HG02938 (cell line): ENCODE data around the gene CHST11.
"Not testable (repeated sequence)": the region's sequence is repeated elsewhere in the genome, so short reads cannot be mapped to it uniquely, and the experiment has no call there.

ENCODE experiments used
- ATAC-seq: cut with Tn5 transposase; IDR thresholded peaks from one replicate; pipeline ENCODE4 v1.9.1; 2021; ENCODE audit warnings: mild to moderate bottlenecking, moderate library complexity; ENCODE audit not compliant: unreplicated experiment

Gene CHST11

DNA sequence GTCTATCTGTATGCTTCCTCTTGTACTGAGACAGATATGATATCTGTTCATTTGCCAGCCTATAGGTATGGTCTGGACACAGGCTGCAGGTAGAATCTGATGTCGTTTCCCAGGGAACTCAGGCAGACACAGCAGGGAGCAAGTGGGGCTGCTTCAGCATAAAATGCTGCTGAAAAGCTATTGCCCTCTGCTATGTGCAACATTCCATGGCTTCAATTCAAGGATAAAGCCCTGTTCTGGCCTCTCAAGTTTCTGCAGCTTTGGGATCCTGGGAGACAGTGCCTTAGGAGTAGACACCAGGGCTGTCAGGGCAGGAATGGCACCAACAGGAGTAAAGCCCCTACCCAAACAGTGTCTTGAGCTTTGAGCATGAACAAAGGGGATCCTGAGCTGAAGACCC lies 327.8 kb downstream of the CHST11 start:
- no peak for ATAC-seq

DNA sequence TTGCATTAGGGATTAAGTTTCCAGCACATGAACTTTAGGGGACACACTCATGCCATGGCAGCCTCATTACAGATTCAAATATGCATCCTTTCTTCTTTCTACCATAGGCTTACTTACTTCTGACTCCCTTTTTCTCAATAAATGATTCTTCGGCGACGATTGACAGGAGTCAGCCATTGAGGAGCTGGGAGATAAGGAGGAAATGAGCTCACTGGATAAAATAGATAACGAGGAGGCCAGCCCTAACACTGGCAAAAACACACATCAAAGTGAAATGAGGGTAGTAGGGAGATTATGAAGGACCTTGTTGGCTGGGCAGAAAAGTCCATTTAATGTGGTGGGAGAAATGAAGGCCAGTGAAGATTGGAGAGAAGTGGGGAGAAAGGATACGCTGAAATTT lies 329.1 kb downstream of the CHST11 start:
- no peak for ATAC-seq

DNA sequence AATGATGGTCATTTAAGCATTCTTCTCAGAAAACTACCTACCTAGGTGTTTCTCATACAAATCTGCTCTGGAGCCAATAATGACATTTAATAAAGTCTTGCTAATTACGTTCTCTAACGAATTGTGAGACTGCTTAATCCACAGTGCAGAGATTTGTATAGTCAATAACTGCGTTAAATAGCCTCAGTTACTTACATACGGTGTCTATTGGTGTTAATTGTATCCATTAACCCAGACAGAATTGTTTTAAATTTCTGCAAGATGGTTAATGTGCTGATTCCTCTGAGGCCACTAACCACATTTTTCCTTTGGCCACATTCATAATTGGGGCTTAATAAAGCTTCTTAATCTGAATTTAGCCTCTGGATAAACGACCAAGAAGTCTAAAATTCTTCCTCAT lies 329.6 kb downstream of the CHST11 start:
- no peak for ATAC-seq

DNA sequence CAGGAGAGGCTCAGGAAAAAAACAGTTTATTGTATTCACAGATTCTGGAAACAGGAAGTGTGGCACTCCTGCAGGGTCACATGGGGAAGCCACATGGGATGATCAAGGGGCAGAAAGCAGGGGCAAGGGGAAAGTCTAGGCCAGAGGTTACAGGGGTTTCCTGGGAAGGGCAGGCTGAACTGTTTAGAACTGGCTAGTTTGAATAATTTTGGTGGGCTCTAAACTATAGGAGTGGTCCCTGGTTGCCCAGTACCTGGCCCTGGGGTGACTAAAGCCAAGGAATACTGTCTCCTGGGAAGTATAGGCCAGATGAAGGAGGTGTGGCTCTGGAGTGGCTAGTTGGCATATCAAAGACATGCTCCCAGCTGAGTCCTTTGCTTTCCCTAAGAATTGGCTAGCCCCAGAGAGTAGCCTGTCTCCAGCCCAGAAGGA lies 332.1 kb downstream of the CHST11 start:
- no peak for ATAC-seq

DNA sequence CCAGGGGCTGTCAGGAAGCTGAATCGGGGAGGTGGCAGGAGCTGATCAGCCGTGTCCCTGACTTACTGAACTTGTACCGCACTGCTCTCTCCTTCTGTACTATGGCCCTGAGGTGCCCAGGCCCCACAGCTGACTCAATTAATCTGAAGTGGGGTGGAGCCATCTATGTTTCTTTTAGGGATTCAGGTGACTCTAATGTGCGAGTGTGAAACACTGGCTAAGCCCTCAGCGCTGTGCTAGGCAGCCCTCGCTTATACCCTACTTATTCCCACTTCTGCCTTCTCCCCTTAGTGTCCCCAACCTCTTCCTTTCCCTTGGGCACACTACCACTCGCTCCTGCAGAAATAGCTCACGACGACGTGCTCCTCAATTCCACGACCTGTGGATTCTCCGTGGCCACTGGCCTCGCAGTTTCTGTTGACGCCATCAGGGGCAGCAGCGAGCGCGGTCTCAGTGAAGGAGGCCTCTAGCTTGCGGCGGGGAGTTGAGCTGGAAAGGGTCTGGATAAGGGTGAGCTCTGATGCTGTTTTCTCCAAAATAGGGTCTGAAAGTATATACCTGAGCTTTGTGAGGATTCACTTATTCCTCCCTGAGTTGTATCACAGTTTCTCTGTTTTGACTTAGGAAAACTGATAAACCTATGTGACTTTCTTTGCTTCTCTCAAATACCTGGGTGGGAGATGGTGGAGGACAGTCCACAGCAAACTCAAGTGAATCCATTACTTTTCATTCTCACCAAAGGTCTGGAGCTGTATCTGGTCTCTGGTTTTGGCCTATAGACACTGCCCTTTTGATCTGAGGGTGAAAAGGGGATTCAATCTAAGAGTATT lies 333.8 kb downstream of the CHST11 start:
- no peak for ATAC-seq

DNA sequence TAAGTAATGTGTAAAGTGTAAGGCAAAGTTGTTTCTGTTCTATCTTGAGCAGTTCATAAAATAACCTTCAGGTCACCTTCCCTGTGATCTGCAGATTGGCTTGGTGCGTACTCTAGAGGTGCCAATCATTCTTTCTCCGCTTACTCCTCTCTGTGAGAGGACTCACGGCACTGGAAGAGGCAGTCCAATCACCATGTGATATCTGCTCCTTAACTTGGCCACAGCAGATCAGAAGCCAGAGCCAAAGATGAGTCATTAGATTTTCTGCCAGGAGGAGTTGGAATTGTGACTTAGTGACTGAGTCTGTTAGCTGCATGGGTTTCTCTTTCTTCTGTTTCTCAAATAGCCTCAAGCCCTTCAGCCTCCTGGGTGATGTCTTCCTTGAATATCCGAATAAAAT lies 335.8 kb downstream of the CHST11 start:
- ATAC-seq, result no peak

DNA sequence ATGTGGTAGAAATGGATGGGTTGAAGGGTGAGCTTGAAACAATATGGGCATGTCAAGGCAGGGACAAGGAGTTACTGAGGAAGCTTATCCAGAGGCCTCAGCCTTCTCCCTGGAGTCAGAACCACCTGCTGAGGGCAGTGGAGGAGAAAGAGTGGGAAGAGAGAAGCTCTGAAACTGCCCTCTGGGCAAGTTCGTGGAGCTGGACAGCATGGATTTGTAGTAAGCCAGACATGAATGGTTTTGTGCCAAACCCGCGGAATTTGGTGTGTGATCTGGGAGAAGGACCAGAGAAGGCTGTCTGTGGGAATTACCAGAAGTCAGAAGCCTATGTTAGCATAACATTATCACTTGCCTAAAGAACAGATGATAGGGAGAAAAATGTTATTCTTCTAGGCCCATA lies 336.5 kb downstream of the CHST11 start:
- no peak for ATAC-seq

DNA sequence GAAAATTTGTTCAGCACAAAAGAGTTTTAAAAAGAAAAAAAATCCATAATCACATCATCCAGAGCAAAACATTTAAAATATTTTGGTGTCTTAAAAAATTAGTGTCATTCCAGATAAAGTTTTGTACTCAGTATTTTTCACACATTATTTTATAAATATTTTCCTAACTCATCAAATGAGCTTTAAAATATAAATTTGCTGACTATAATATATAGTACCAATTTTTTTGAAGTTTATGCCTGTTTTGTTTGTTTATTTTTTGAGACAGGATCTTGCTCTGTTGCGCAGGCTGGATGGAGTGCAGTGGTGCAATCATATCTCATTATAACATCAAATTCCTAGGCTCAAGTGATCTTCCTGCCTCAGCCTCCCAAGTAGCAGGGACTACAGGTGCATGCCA lies 337.2 kb downstream of the CHST11 start:
- ATAC-seq, result no peak

DNA sequence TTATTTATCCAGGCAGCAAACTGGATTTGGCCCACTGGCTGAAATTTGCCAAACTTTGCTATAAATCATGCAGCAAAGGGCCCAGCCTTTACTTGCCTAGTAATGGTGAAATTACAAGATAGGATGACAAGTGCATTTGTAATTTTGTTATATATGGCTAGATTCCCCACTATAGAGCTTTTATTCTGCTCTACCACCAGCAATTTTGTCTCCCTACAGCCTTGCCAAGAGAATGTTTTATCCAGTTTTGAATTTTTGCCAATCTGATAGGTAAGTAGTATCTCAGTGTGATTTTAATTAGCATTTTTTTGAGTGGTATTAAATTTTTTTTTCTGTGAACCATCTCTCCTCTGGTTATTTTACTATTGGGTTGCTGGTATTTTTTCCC lies 339.7 kb downstream of the CHST11 start:
- no peak for ATAC-seq

DNA sequence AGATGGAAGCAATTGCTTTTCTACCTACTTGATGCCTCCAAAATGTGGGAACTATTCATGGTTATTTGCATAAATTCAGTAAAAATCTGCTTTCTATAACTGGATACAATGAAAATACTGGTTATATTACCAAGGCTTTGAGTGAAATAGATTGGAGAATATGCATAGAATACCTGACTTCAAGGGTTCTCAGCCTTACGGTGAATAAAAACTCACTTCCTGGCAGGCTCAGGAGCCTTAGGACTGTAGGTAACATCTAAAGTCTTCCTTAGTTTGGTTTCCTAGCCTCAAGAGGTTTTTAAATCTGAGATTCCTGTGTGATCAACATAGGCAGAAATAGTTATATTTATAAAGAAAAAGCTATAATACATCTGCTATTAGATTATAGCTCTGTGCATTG lies 342.7 kb downstream of the CHST11 start:
- no peak for ATAC-seq

DNA sequence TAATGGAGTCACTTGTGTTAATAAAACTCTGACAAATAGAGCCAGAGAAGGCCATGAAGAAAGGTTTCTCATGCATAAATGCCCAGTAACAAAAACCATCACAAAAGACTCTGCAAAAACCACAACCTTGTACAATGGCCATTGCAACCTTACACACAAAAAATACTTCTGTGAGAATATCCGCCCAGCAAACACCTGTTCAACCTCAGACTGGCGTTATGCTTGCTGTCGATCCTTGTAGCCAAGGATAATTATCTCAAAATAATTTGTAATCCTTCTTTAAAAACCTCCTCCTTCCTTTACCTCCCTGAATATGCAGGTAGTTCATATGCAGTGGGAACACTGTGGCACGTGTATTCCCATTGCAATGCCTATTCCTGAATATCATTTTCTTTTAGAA lies 344.3 kb downstream of the CHST11 start:
- ATAC-seq, result no peak

DNA sequence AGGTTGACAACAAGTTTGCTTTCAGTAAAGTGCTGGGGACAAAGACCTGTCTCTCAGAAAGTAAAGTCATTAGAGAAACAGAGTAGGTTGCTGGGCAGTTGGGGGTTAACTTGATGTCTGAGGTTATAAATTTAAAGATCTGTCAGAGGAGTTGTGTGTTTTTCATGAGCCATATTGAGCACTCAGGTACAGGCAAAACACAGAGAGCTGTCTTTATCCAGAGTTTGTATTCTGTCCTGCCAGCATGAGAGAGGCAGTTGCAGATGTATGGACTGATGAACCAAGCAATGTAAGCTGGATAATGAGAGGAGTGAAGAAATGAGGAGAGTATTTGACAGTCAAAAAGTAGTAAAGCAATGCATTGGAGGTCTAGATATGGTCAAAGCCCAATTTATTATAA lies 344.7 kb downstream of the CHST11 start:
- ATAC-seq, result no peak

DNA sequence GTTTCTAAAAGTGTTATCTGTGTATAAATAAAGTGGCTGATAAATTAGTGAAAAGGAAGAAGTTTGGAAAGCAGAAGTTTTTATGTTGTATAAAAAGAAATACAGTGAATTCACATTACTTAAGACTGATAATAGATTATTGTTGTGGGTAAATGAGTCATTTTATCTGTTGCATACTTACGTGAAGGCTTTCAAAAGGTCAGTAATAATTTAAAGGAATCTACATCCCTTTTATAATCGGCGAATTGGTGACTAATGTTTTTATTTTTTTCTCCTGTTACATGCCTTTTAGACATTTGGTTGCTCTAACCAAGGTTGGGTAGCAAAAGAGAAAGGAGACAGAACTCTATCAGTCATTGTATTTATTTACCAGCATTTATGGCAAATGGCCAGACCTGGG lies 345.5 kb downstream of the CHST11 start:
- no peak for ATAC-seq

DNA sequence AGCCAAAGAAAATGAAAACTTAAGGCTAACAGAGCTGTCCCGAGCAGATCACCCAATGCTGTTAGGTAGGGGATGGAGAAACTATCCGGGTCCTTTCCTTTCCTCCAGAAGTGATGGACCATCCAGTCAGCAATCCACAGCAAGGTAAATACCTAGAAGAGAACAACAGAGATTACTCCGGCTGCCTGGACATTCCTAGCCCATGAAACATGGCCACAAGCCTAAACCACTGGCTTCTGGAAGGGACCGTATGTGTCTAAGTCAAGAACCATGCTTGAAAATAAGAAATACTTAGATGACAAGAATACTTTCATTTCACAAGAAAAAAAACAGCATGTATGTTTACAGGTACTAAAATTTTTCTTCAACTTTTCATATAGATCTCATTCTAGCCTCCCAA lies 348.4 kb downstream of the CHST11 start:
- ATAC-seq, result no peak

DNA sequence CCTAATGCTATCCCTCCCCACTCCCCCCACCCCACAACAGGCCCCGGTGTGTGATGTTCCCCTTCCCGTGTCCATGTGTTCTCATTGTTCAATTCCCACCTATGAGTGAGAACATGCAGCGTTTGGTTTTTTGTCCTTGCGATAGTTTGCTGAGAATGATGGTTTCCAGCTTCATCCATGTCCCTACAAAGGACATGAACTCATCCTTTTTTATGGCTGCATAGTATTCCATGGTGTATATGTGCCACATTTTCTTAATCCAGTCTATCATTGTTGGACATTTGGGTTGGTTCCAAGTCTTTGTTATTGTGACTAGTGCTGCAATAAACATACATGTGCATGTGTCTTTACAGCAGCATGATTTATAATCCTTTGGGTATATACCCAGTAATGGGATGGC lies 349.4 kb downstream of the CHST11 start:
- ATAC-seq, result not testable (repeated sequence)

DNA sequence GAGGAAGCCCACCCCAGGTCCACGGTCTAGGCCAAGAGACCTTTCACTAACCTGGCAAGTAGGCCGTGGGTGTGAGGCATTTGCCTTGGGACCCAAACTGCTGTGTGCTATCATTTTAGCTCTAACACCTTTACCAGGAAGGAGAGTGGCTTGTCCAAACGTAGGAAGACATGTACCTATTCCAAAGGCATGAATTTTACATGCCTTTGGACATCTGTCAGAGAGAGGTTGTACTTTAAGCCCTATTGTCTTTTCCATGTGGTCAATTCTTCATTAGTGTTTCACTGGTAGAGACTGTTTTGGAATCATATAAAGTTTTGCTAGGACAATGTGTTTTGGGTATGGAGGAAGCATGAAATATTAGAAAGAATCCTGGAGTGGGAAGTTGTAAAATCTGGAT lies 352.5 kb downstream of the CHST11 start:
- ATAC-seq, result no peak

DNA sequence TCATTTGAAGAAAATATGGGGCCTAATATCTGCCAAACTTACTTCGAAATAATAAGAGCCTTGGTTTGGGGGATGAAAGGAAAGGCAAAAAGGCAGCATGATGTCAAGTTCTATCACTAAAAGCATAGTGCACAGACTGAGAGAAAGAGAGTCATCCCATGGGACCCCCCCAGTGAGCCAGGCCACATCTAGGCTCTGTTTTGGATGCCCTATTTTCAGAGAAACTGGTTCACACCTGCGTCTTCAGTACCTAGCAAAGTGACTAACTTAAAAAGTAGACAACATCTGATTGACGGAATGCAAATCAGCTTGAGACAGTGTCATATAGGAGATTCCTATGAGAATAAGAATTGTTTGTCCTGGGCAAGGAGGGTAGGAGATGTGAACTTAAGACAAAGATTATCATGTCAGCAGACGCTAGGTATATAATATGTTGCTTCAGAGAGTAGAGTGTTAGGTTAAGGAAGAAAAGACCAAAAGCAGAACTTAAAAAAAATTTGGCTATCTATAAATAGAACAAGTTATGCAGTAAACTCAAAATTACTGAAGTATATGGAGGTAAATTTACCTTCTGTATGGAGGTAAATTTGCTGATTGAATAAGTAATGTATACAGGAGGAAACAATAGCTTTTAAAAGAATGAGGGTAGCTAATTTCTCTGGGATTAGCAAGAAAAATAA lies 353.1 kb downstream of the CHST11 start:
- ATAC-seq, result no peak
